ENCODE data around the gene KLRC4.
"Not testable (repeated sequence)": the region's sequence is repeated elsewhere in the genome, so short reads cannot be mapped to it uniquely, and the experiment has no call there.

The KLRC4 gene

GRCh38 chr12:10368206-10369171 lies 41.1 kb downstream of the KLRC4 start:
- DNase-seq: no peak
- ATAC-seq: no peak

- ATAC-seq, DNase-seq: not testable (repeated sequence)
These were observed 41.8 kb downstream of the KLRC4 start for GRCh38 chr12:10367714-10368113.

- ATAC-seq (no peak), DNase-seq (no peak)
These were observed 42.7 kb downstream of the KLRC4 start for GRCh38 chr12:10366875-10367274.

GRCh38 chr12:10365696-10366405 lies 43.7 kb downstream of the KLRC4 start:
- no peak for DNase-seq
- ATAC-seq: no peak

GRCh38 chr12:10364815-10365622 lies 44.5 kb downstream of the KLRC4 start:
- peak; percentile 65 for ATAC-seq
- DNase-seq: peak; percentile 65

GRCh38 chr12:10363914-10364814 lies 45.4 kb downstream of the KLRC4 start:
- DNase-seq (peak; percentile 53), ATAC-seq (peak; percentile 69)

GRCh38 chr12:10363658-10363913 lies 46.0 kb downstream of the KLRC4 start:
- ATAC-seq: no peak
- no peak for DNase-seq

GRCh38 chr12:10362828-10363657 lies 46.5 kb downstream of the KLRC4 start:
- DNase-seq: no peak
- no peak for ATAC-seq

- DNase-seq: no peak
- ATAC-seq: no peak
These were observed 47.2 kb downstream of the KLRC4 start for GRCh38 chr12:10362325-10362724.

- no peak for DNase-seq
These were observed 47.9 kb downstream of the KLRC4 start for GRCh38 chr12:10361622-10362021.

GRCh38 chr12:10361084-10361483 lies 48.5 kb downstream of the KLRC4 start:
- ATAC-seq (peak; percentile 41), DNase-seq (no peak)

More at GRCh38 chr12:10361622-10362021, 47.9 kb downstream of the KLRC4 start:
- no peak for ATAC-seq

- ATAC-seq: no peak
- no peak for DNase-seq
These were observed 50.6 kb downstream of the KLRC4 start for GRCh38 chr12:10358969-10359368.

GRCh38 chr12:10358131-10358530 lies 51.4 kb downstream of the KLRC4 start:
- DNase-seq (no peak), ATAC-seq (no peak)
